Measurements from ENCODE around the gene CDYL2.

GRCh38 chr16:80735846-80736245 lies 68.6 kb downstream of the CDYL2 start:
- no peak for TF ChIP-seq CTCF (conservative IDR thresholded peaks at IDR 0.05; ENCODE audit: low read depth, low read length)
- no peak for TF ChIP-seq EZH2phosphoT487 (IDR thresholded peaks at IDR 0.05; ENCODE audit: borderline replicate concordance, low read length)
